Liver (tissue), 3 donors: Measurements from ENCODE around the gene SFXN5.

Experiments
- ATF3 ChIP-seq: IDR thresholded peaks from 2 replicates; pipeline ENCODE4 v1.6.1; 2016; ENCODE audit warnings: antibody characterized with exemption
- CTCF ChIP-seq: fragments of 150-350 bp; IDR thresholded peaks from 2 replicates; pipeline ENCODE4 v1.5.1; 2017; ENCODE audit warnings: improper control_type of control experiment, low read depth, low read length; ENCODE audit not compliant: missing input control
- MAX ChIP-seq: IDR thresholded peaks from 2 replicates; pipeline ENCODE4 v1.6.1; 2016; ENCODE audit warnings: antibody characterized with exemption
- RAD21 ChIP-seq, 2 donors: IDR thresholded peaks; 2 replicates each; pipeline ENCODE4 v1.6.1; 2016; ENCODE audit warnings: antibody characterized with exemption in 2 of 2, mild to moderate bottlenecking in 2 of 2
- REST ChIP-seq: IDR thresholded peaks from 2 replicates; pipeline ENCODE4 v1.6.1; 2016; ENCODE audit warnings: antibody characterized with exemption, mild to moderate bottlenecking
- SP1 ChIP-seq: IDR thresholded peaks from 2 replicates; pipeline ENCODE4 v1.6.1; 2018; ENCODE audit warnings: antibody characterized with exemption, mild to moderate bottlenecking
- TAF1 ChIP-seq: conservative IDR thresholded peaks from 2 replicates; pipeline ENCODE4 v1.6.1; 2016; ENCODE audit warnings: antibody characterized with exemption, mild to moderate bottlenecking
- YY1 ChIP-seq: IDR thresholded peaks from 2 replicates; pipeline ENCODE4 v1.6.1; 2016; ENCODE audit warnings: antibody characterized with exemption, mild to moderate bottlenecking
- donor health status: healthy.
- donor health status: healthy.

DNA sequence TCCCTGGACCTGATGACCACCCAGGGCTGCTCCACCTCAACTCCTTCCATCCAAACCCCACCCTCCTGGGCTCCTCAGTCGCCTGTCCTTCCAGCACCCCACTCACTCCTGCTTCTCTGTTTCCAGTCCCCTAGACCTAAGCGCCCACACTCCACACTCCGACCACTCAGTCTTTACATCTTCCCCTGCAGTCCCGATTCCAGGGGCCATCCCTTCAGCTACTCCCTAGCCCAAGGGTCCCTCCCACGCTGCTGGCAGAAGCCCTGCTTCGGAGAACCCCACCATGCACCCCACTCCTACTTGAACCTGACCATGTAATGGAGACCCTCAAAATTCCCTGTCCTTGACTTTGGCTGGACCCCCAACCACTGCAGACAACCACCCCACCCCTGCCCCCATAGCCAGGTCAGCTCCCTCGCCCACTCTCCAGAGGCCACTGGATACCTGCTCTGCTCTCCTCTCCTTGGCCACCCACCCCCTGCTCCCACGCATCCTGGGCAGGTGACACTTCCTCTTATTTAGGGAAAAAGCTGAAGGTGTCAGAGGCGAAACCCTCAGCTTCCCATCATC, 126.0 kb downstream of the SFXN5 start:
- TF ChIP-seq CTCF (no peak), RAD21 (IDR thresholded peaks at IDR 0.05) (no peak), YY1 (no peak), ATF3 (no peak), MAX (no peak), TAF1 (no peak), REST (no peak), SP1 (no peak)
